ENCODE results near the gene RFNG.

RFNG gene

DNA sequence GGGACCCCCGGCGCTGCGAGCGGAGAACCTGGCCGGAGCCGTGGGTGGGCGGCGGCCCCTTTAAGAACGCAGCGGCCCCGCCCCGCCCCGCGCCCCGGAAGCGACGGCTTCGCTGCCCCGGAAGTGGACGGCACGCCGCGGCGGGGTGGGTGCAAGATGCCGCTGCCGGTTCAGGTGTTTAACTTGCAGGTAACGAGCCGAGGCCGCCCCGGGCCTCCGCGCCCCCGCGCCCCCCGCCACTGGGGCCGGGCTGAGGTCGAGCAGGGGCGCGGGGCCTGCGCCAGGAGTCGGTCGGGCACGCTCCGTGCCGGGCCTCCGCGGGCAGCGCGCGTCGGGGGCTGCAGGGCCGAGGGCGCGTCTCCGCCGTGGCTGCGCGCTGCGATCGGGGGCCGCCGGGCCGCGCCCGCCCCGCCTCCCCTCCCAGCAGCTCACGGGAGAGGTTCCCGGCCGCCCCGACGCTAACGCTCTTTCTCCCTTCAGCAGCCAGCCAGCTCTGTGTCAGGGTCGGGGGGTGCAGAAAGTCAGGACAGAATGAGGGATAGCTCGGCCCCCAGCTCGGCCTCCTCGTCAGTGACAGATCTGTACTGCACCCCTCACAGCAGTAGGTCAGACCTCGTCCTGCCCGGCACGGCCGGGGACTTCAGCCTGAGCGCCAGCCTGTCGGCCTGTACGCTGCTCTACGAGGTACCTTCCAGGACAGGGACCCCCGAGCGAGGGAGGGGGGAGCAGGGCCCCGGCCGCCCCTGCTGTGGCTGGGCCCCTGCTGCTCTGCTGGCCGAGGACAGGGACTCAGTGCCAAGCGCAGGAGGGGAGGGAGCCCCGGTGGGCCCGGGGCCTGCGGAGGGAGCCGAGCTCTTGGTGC lies at the start of gene RFNG, which contains the start of gene GPS1:
Gene RFNG (minus strand): TSS at position 36 of the 862 bp plus-strand sequence. CDS start 45 bp downstream, outside the sequence.
Gene GPS1 (plus strand): TSS at position 123 of the 862 bp plus-strand sequence. CDS start 34 bp downstream, at position 157.
- peak; percentile 61; the same call in 1 of the 2 replicates for TF ChIP-seq POLR2A (IDR thresholded peaks at IDR 0.05; ENCODE audit: low read depth, low read length)
- DNase-seq (ENCODE audit: insufficient read length, low spot score) (peak; percentile 90), FAIRE-seq (no peak)

- no peak for DNase-seq (ENCODE audit: insufficient read length, low spot score)
- TF ChIP-seq POLR2A (IDR thresholded peaks at IDR 0.05; ENCODE audit: low read depth, low read length) = no peak
- FAIRE-seq = no peak
Measured at GRCh38 chr17:82101301-82101715, 49.7 kb upstream of the RFNG start.

- DNase-seq (ENCODE audit: insufficient read length, low spot score) (no peak), FAIRE-seq (no peak)
- no peak for TF ChIP-seq POLR2A (IDR thresholded peaks at IDR 0.05; ENCODE audit: low read depth, low read length)
Measured at GRCh38 chr17:82100502-82101298, 49.1 kb upstream of the RFNG start.

DNA sequence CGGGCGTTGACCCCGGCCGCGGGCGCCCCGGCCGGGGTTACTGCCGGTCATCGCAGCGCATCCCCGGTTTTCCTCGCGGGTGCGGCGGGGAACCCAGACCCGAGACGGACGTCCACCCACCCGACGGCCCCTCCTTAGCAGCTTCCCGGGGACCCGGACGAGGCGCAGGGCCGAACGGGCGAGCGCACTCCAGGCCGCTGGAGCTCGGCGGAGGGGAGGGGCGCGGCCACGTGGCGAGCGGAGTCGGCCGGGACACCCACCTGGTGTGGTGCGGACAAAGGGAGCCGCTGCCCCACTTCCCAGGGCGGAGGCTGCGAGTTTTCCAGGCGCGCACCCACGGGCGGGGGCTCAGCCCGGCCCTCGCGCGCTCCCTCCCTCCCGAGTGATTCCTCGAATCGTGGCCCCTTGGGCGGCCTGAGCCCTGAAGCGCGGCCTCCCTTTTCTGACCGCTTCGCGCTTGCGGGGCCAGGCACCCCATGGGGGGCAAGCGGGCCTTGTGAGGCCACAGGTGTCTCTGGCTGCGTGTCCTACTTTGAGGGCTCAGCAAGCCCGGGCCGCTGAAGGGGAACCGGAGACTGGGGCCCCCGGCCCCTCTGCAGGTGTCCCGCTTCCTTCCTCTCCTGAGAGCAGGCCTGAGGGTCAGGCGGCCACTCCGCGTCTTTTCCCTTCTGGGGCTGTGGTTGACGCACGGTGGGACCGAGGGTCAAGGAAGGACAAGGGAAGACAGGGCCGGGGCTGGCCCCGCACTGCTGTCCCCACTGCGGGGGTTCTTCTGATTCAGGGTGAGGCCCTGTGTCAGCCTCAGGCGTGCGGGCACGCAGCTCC lies 47.5 kb upstream of the RFNG start:
- no peak for TF ChIP-seq POLR2A (IDR thresholded peaks at IDR 0.05; ENCODE audit: low read depth, low read length)
- FAIRE-seq = no peak
- DNase-seq (ENCODE audit: insufficient read length, low spot score) = no peak

DNA sequence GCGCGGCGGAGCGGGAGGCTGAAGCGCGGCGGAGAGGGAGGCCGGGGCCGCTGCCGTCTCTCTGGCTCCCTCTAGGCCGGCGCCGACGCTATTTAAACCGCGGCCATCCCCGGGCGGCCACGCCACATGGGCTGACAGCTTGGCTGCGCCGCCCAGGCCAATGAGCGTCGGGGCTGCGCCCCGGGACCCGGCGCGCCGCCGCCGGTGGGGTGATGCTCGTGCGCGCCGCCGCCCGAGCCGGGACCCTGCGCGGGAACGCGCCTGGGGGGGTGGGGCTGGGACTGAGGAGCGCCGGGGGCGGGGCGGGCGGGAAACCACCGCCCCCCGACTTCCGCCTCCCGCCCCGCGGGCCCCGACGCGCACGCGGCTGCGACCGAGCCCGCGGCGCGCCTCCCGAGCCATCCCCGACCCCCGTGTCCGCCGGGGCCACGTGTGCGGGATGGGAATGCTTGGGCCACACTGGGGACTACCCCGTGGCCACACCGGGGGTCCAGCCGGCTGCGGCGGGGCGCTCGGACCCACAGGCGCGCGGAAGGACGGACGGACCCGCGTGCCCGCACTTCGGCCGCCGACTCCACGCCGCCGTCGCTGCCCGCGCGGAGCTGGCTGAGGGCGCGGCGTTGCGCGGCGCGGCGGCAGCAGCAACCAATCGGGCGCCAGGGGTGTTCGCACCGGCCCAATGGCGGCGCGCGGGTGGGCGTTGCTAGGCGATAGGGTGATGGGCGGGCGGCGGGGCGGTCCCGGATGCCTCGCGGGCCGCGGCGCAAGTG lies 46.7 kb upstream of the RFNG start, which contains the start of gene FASN:
Gene FASN (minus strand): TSS at position 68 of the 770 bp plus-strand sequence. CDS start 1,791 bp downstream, outside the sequence.
- DNase-seq (ENCODE audit: insufficient read length, low spot score) = peak; percentile 100
- TF ChIP-seq POLR2A (IDR thresholded peaks at IDR 0.05; ENCODE audit: low read depth, low read length) = peak; percentile 99
- no peak for FAIRE-seq

GRCh38 chr17:82097919-82098168 lies 46.2 kb upstream of the RFNG start:
- no peak for TF ChIP-seq POLR2A (IDR thresholded peaks at IDR 0.05; ENCODE audit: low read depth, low read length)
- no peak for FAIRE-seq
- DNase-seq (ENCODE audit: insufficient read length, low spot score) = no peak

DNA sequence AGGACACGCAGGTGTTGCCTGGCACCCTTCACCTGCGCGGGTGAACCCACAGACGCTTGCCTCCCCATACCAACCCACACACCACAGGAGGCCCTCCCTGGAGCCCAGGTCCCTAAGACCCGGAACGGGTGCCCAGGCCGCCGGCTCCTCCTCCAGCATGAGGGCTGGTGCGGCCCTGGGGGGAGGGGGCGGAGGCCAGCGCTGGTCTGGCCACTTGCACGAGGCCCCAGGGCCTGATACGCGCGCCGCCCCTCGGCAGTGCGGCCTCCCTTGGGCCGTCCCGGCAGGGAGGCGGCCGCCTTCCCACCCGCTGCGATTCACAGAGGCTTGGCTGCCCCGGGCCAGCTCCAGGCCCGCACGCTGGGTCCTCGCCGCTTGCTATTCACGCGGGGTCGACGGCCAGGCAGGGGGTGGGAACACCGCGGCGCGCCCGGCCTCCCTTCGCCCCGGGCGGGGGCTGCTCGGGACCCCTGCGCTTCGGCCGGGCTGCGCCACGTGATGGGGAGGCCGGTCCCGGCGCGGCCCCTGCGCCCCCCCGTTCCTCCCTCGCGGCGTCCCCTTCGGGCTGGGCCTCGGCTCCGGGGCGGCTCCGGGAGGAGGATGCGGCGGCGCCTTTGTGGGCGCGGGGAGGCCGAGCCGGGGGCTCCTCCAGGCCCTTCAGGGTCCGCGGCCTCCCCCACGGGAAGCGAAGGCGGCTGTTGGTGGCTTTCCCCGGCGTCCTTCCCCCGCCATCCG lies 45.7 kb upstream of the RFNG start:
- DNase-seq (ENCODE audit: insufficient read length, low spot score) = peak; percentile 71
- TF ChIP-seq POLR2A (IDR thresholded peaks at IDR 0.05; ENCODE audit: low read depth, low read length) = peak; percentile 27; the same call in 1 of the 2 replicates
- FAIRE-seq = no peak

DNA sequence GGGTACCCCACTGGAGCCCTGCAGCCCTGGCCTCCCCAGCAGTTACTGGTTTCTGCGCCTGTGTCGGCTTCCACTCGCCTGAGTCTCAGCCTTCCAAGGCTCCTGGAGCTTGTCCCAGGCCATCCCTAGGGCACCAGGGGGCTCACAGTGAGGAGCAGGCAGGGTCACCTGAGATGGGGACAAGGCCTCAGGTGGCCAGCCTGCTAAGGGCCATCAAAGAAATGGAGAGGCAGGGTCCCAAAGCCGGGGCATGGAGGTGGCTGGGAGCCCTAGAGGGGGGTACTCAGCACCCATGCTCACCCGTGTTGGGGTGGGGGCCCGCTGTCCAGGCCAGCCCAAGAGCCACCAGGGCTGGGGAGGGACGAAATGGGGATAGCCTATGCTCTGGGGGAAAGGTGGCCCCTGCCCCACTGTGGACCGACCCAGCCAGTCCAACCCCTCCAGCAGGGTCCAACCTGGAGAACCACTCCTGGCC lies 45.1 kb upstream of the RFNG start:
- TF ChIP-seq POLR2A (IDR thresholded peaks at IDR 0.05; ENCODE audit: low read depth, low read length) = no peak
- DNase-seq (ENCODE audit: insufficient read length, low spot score) = no peak
- no peak for FAIRE-seq

GRCh38 chr17:82095777-82096708 lies 44.4 kb upstream of the RFNG start:
- FAIRE-seq (no peak), DNase-seq (ENCODE audit: insufficient read length, low spot score) (no peak)
- TF ChIP-seq POLR2A (IDR thresholded peaks at IDR 0.05; ENCODE audit: low read depth, low read length) = no peak

- DNase-seq (ENCODE audit: insufficient read length, low spot score) (no peak), FAIRE-seq (no peak)
- no peak for TF ChIP-seq POLR2A (IDR thresholded peaks at IDR 0.05; ENCODE audit: low read depth, low read length)
Measured at GRCh38 chr17:82094931-82095776, 43.5 kb upstream of the RFNG start.

Data from H54 (cell line).